H1 (cell line): ENCODE measurements around the gene ABL1. TPM values are rescaled to one million over a fixed set of nuclear protein-coding genes. Genes with fewer than 3 reads are reported as not detected.

ENCODE experiments used
- RAD21 ChIP-seq, 2 experiments: IDR thresholded peaks in 1 of 2; conservative IDR thresholded peaks in 1 of 2; 2 replicates each; pipeline ENCODE4 v1.6.1; 2011; ENCODE audit warnings: low read depth in 2 of 2, low read length in 2 of 2, improper control_type of control experiment in 1 of 2, inconsistent platforms in 1 of 2, mild to moderate bottlenecking in 1 of 2, moderate library complexity in 1 of 2
- SIRT6 ChIP-seq: IDR thresholded peaks from one replicate; pipeline ENCODE4 v1.7.1; 2012; ENCODE audit warnings: low read length, inconsistent platforms
- polyA plus RNA-seq, 7 experiments: library from polyadenylated mRNA; depleted of rRNA in 3 of 7; stranded (reverse) in 5 of 7; unstranded in 2 of 7; fragments of >200 nt in 5 of 7; fragments of 200-250 nt in 2 of 7; gene quantifications; 1 replicate in 5 of 7; 2 replicates in 1 of 7; 4 replicates in 1 of 7; pipeline versions ENCODE4 v1.2.1 to v1.2.3, GENCODE V29; 2011 to 2013; ENCODE audit warnings: missing spikeins in 2 of 7, mixed read lengths in 2 of 7
- total RNA-seq: library from RNA; stranded (reverse); fragmentation: NEBNext Ultra II Directional; extraction: Animal tissue kit (Norgen Biotek cat#: 25700); gene quantifications from 2 replicates; pipeline ENCODE4 v1.2.1, GENCODE V29; 2021

ABL1 gene
- total and polyA plus RNA-seq, 2 of the 8 experiments (the other 6 are each of a cell fraction or from before 2014, with no cell fraction given), result 35.3 to 104 TPM

GRCh38 chr9:130927995-130928900 is 93.2 kb downstream of the ABL1 start (continued):
- TF ChIP-seq RAD21 (IDR thresholded peaks at IDR 0.05 in 1 of 2, conservative IDR thresholded peaks at IDR 0.05 in 1 of 2; ENCODE audit: low read depth in 2 of 2, low read length in 2 of 2) (no peak), SIRT6 (no peak)
- TF ChIP-seq, all 59 proteins: peak for 0
